Testis (tissue), 3 donors: Measurements from ENCODE around the gene MRPS26. TPM values are rescaled to one million over a fixed set of nuclear protein-coding genes. Genes with fewer than 3 reads are reported as not detected.
A peak's percentile ranks its signal among the peaks of the same experiment; 100 is the strongest.

Experiments used
- DNase-seq: peaks from one replicate; pipeline ENCODE4 v3.0.0-alpha.2; 2019
- H3K27ac ChIP-seq, 2 donors: fragments of 200-600 bp; sonication (generic); one replicate each; pipeline ENCODE4 v1.5.1; 2019
- H3K27me3 ChIP-seq: fragments of 200-600 bp; sonication (generic); one replicate; pipeline ENCODE4 v1.5.1; 2019
- H3K36me3 ChIP-seq: fragments of 200-600 bp; sonication (generic); one replicate; pipeline ENCODE4 v1.5.1; 2017; ENCODE audit warnings: low read depth; ENCODE audit errors: missing control alignments
- H3K4me1 ChIP-seq: fragments of 200-600 bp; sonication (generic); one replicate; pipeline ENCODE4 v1.5.1; 2019
- H3K4me3 ChIP-seq, 2 donors: fragments of 200-600 bp; sonication (generic); one replicate each; pipeline ENCODE4 v1.5.1; 2017 to 2019
- H3K9me3 ChIP-seq: fragments of 200-600 bp; sonication (generic); one replicate; pipeline ENCODE4 v1.5.1; 2017
- CTCF ChIP-seq, 3 experiments: fragments of 450-650 bp in 2 of 3; fragments of 200-600 bp in 1 of 3; sonication (generic) in 1 of 3; IDR thresholded peaks; one replicate each; pipeline ENCODE4 v1.5.1; 2016 to 2019; ENCODE audit warnings: antibody characterized with exemption in 3 of 3, mild to moderate bottlenecking in 2 of 3, moderate library complexity in 1 of 3
- POLR2A ChIP-seq: fragments of 450-650 bp; IDR thresholded peaks from one replicate; pipeline ENCODE4 v1.6.1; 2017; ENCODE audit warnings: antibody characterized with exemption, mild to moderate bottlenecking, moderate library complexity
- WGBS, 2 donors: methylation state at CpG; one replicate each; pipeline ENCODE4 v1.1.5; 2018; 5-methylcytosine and 5-hydroxymethylcytosine counted together
- intact Hi-C: fragments of 100-400 bp; cut with DNase I; formaldehyde crosslinking; loops from one replicate; pipeline ENCODE4 v1.15.1; 2023; ENCODE audit warnings: low total_unique reads
- polyA plus RNA-seq: library from polyadenylated mRNA; stranded (reverse); fragments of 350-450 nt; fragmentation: Illumina TruSeq; extraction: RNeasy Lipid Tissue Mini Kit (QIAGEN cat#74804); gene quantifications from one replicate; pipeline ENCODE4 v1.2.3, GENCODE V29; 2014; ENCODE audit warnings: low read depth, low replicate concordance; ENCODE audit not compliant: insufficient read depth
- total RNA-seq, 2 donors: library from RNA; depleted of rRNA; stranded (reverse); fragments of >200 nt; gene quantifications; one replicate each; pipeline ENCODE4 v1.2.3, GENCODE V29; 2016

Gene MRPS26
- total and polyA plus RNA-seq, 3 donors from 2014 or later, result 28.3 to 55.9 (median 37.4) TPM

DNA sequence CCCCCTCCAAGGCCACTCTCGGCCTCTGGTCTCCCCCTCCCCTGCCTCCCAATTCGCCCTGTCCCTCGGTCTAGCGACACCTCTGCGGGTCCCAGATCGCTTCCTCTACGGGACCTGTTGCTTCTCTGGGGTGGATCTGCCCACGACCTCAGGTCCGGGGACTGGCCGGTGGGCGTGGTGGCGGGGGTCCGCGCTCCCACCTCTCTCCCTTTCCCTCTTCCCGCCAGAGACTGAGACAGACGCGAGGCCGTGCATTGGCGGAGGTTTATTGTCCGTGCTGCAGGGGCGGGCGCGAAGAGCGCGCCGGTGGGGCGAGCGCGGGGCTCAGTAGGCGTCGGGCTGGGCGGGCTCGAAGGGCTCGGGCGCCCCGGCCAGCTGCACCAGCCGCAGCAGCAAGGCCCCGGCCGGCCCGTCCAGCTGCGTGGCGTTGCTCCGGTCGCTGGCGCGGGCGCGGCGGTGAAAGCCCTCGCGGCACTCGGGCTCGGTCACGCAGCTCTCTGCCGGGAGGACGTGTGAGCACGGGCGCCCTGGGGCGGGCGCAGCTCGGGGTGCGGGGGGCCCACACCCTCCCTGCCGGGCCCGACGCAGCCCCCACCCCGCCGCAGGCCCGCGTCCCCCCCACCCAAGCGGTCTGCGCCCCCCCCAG is 36.6 kb downstream of the MRPS26 start:
- DNase-seq, result no peak
- TF ChIP-seq CTCF (IDR thresholded peaks at IDR 0.05) (no peak), POLR2A (no peak)
- peak overlapping the region; percentile 36 to 48 for H3K4me3 ChIP-seq

GRCh38 chr20:3082955-3083952 is 37.4 kb downstream of the MRPS26 start:
- no peak overlapping the region for H3K27ac ChIP-seq
- intact Hi-C loops, result no loop called here
- TF ChIP-seq CTCF (IDR thresholded peaks at IDR 0.05) (no peak), POLR2A (no peak)
- H3K9me3 ChIP-seq, result no peaks in the 10 kb centered on the region
- H3K27me3 ChIP-seq, result no peaks in the 10 kb centered on the region
- H3K36me3 ChIP-seq, result no peaks in the 10 kb centered on the region
- WGBS, 2 donors, result 17 to 30% methylated on average over 24 to 60 of the region's 76 CpGs
- H3K4me3 ChIP-seq, result peak overlapping the region; percentile 36 to 48
- H3K4me1 ChIP-seq, result peaks cover 8% of the 10 kb centered on the region
- DNase-seq, result no peak

More for the DNA sequence above, 36.6 kb downstream of the MRPS26 start:
- H3K36me3 ChIP-seq, result no peaks in the 10 kb centered on the region
- peaks cover 8% of the 10 kb centered on the region for H3K4me1 ChIP-seq
- H3K27me3 ChIP-seq, result no peaks in the 10 kb centered on the region
- intact Hi-C loops, result no loop called here
- WGBS, 2 donors, result 7 to 24% methylated on average over 13 to 54 of the region's 71 CpGs
- no peaks in the 10 kb centered on the region for H3K9me3 ChIP-seq
- H3K27ac ChIP-seq, result no peak overlapping the region

- TF ChIP-seq POLR2A (no peak), CTCF (IDR thresholded peaks at IDR 0.05) (no peak)
- intact Hi-C loops, result no loop called here
- H3K27me3 ChIP-seq, result no peaks in the 10 kb centered on the region
- no peak within 1 kb of the TSS for H3K27ac ChIP-seq
- 92 to 93% methylated on average over 9 to 28 of the region's 28 CpGs for WGBS, 2 donors
- H3K9me3 ChIP-seq, result no peaks in the 10 kb centered on the region
- no peak within 1 kb of the TSS for H3K4me3 ChIP-seq
- DNase-seq, result no peak
- no peaks in the 10 kb centered on the region for H3K36me3 ChIP-seq
- peaks cover 8% of the 10 kb centered on the region for H3K4me1 ChIP-seq
These were observed 38.6 kb downstream of the MRPS26 start, which contains the start of gene AVP for GRCh38 chr20:3084283-3084985. TSS of gene AVP (minus strand) at chr20:3084724. CDS start at chr20:3084674, 50 bp downstream.

GRCh38 chr20:3084986-3085360 is 39.1 kb downstream of the MRPS26 start:
- Histone ChIP-seq H3K27ac (no peak overlapping the region), H3K4me1 (peaks cover 8% of the 10 kb centered on the region), H3K4me3 (no peak overlapping the region), H3K27me3 (no peaks in the 10 kb centered on the region), H3K9me3 (no peaks in the 10 kb centered on the region), H3K36me3 (no peaks in the 10 kb centered on the region)
- DNase-seq, result no peak
- intact Hi-C loops, result no loop called here
- no peak for TF ChIP-seq POLR2A
- no peak for TF ChIP-seq CTCF (IDR thresholded peaks at IDR 0.05)
- WGBS, 2 donors, result 92 to 94% methylated on average over 7 of the region's 7 CpGs
